Activated CD4-positive, alpha-beta T cell treated with anti-CD3 and anti-CD28 coated beads, Interleukin-2, Interleukin-6, amounts not matched to agents 100 ng/mL and 50 ng/mL, durations not matched to agents 16 hours and 8 hours (primary cell): ENCODE data around the gene DNAH14.
"Not testable (repeated sequence)": the region's sequence is repeated elsewhere in the genome, so short reads cannot be mapped to it uniquely, and the experiment has no call there.

ENCODE experiments used
- DNase-seq: peaks from one replicate; pipeline ENCODE4 v3.0.0-alpha.2; 2020

Gene DNAH14

DNA sequence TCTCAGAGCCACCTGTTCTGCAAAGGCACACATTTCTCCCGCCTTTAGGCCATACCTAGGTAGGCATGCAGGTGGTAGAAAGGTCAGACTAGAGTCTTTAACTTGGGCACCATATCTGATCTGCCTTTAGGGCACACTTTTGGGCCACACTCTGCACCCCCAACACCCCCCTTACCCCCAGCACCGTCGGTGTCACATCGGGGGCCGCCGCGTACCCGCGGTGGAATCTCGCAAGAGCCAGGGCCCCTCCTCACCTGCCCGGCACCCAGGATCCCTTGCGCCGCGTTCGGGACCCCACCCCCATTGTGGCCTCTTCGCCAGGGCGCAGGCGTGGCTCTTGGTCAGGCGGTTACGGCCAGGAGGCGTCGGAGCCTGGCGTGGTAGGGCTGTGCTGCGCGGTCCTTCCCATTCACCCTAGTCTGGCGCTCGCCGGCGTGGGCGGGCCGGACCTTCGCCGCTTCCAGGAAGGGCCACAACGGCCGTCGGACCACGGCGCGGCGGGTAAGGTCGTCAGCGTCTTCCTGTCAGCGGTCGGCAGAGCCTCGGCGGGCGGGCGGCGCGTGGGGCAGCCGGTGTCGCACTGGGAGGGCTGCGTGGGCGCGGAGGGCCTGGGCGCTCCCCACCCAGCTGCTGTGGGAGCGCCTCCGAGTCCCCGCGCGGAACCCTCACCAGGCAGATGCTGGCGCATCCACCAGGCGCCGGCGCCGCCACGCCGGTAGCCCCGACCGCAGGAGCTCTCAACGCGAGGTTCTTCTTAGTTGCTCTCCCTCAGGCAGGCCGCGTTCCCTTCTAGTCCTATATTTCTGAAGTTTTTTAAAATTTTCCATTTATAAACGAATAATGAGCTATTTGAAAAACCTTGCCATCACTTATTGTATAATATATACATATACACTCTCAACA lies at the start of gene DNAH14:
Gene DNAH14 (plus strand): TSS at position 341 of the 903 bp plus-strand sequence. CDS start 23,028 bp downstream, outside the sequence.
- DNase-seq, result peak; percentile 29

- DNase-seq, result no peak
These were observed 48.7 kb upstream of the DNAH14 start for GRCh38 chr1:224880593-224881307.

DNA sequence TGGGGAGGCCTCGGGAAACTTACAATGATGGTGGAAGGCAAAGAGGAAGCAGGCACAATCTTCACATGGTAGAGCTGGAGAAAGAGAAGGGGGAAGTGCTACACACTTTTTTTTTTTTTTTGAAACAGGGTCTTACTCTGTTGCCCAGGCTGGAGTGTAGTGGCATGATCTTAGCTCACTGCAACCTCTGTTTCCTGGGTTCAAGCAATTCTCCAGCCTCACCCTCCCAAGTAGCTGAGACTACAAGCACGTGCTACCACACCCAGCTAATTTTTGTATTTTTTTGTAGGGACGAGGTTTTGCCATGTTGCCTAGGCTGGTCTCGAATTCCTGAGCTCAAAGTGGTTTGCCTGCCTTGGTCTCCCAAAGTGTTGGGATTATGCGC lies 48.2 kb upstream of the DNAH14 start:
- DNase-seq, result not testable (repeated sequence)

DNA sequence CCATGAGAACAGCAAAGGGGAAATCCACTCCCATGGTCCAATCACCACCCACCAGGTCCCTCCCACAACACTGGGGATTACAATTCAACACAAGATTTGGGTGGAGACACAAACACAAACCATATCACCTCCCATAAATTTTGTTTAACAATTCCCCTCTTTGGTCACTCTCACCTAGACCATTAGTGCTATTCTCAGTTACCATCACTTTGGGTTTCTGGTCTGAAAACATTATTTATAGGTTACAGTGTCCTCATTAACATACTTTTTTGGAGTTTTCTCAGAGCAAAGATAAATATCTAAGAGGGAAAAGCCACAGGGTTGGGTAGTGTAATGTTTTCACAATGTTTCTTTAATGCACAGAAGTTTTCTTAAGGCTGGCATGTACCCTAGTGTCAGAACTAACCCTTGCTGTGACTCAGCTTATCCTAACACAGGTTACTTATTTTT lies 47.7 kb upstream of the DNAH14 start:
- DNase-seq, result no peak

GRCh38 chr1:224882264-224882663 lies 47.2 kb upstream of the DNAH14 start:
- no peak for DNase-seq

DNA sequence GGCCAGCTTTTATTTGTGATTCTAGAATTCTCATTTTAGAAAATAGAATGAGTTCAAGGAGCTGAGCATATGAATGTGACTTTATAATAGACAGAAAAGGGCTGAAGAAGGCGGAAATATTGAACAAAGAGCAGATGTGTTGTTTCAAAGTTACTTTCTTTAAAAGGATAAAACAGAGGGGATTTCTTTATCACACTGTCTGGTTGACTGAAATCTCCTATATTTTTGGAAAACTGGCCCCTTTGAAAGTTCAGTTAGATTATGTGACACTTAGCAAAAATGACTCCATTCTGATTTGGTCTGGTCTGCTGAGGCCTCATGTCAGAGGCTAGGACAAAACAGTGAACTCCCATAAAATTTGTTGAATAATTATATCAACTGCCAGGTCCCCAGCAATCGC lies 46.4 kb upstream of the DNAH14 start:
- no peak for DNase-seq

GRCh38 chr1:224884361-224884801 lies 45.1 kb upstream of the DNAH14 start:
- no peak for DNase-seq

DNA sequence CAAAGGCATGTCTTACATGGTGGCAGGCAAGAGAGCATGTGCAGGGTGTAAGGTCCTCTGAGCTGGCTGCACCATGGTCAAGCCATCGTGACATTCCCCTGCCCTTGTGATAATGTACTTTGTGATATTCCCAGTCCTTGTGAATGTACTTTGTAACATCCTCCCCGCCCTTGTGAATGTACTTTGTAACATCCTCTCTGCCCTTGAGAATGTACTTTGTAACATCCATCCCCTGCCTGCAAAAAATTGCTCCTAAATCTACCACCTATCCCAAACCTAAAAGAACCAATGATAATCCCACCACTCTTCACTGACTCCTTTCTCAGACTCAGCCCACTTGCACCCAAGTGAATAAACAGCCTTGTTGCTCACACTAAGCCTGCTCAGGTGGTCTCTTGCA lies 44.1 kb upstream of the DNAH14 start:
- DNase-seq, result not testable (repeated sequence)

DNA sequence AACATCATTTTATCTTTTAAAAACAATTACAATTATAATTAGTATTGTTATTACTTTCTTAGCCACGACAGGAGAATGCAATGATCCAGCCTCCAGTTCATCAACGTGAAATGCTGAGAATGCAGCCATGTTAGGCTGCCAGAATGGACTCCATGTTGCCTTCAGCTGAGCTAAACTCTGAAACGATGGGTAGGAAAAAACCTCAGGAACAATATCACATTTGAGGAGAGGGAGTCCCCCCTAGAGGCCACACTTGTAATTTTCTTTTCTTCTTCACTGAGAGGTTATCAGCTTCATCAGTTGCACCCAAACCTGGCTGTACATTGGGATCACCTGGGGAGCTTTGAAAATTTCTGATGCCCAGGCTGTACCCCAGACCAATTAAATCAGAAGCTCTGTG lies 34.6 kb upstream of the DNAH14 start:
- DNase-seq, result no peak

- no peak for DNase-seq
These were observed 33.2 kb upstream of the DNAH14 start for GRCh38 chr1:224896130-224896781.

GRCh38 chr1:224897529-224898327 lies 31.7 kb upstream of the DNAH14 start:
- no peak for DNase-seq

- DNase-seq, result no peak
These were observed 30.5 kb upstream of the DNAH14 start for GRCh38 chr1:224898937-224899336.

GRCh38 chr1:224900062-224900630 lies 29.3 kb upstream of the DNAH14 start:
- no peak for DNase-seq

GRCh38 chr1:224901087-224901810 lies 28.2 kb upstream of the DNAH14 start:
- DNase-seq, result no peak

DNA sequence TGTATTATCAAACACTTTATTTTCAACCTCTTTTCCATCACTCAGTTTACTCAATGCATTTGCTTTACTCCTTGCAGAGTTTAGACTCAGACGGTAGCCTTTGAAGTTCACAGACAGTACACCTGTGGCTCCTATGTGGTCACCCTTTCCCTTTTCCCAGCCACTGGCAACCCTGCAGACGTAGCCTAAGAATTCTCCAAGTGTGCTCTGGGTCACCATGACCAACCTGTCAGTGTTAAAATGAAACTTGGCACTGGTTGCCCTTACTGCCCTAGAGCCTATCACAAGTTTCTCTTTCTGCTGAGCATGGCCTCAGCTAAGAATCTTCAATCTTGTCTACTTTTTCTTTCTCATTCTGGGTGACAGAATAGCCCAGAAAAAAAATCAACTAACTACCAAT lies 25.5 kb upstream of the DNAH14 start:
- DNase-seq, result no peak

DNA sequence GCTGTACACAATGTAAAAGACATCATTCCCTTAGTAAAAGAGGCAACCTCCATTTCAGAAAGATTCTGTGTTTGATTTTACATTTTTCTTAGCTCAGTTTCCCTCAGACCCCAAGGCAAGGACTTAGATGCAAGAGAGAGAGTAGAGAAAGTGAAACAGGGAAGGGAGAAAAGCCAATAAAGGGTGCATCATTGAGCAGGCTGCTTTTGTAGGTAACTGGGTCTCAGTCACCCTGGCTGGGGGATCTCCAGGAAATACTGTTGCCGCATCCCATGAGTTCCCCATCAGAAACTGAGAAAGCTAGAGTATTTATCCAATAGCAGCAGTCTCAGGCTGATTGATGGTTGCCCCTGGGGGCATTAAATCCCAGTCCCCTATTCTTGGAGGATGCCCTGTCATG lies 23.1 kb upstream of the DNAH14 start:
- no peak for DNase-seq

- DNase-seq, result no peak
These were observed 18.3 kb upstream of the DNAH14 start for GRCh38 chr1:224911217-224911616.

- no peak for DNase-seq
These were observed 15.1 kb upstream of the DNAH14 start for GRCh38 chr1:224914292-224914900.

DNA sequence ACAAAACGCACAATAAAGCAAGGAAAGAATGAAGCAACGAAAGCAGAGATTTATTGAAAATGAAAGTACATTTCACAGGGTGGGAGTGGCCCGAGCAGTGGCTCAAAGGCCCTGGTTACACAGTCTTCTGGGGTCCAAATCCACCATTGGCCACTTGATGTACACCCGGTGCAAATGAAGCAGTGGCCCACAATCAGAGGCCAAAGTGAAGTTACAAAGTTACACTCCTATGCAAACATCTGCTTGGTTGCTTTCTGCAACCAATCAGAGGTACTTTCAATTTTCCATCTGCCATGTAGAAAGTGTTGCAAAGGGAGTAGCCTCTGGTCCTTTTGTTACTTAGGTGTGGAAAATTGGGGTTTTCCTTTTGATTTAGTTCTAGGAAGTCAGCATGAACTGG lies 10.0 kb upstream of the DNAH14 start:
- DNase-seq, result no peak

GRCh38 chr1:224920930-224921329 lies 8.5 kb upstream of the DNAH14 start:
- DNase-seq, result no peak

- no peak for DNase-seq
These were observed 8.1 kb upstream of the DNAH14 start for GRCh38 chr1:224921354-224921753.
